Upper lobe of left lung (tissue), 4 donors: Measurements from ENCODE around the gene CACUL1.

Source experiments
- CTCF ChIP-seq, 6 experiments: fragments of 450-650 bp in 4 of 6; fragments of 200-600 bp in 2 of 6; sonication (generic) in 2 of 6; IDR thresholded peaks; one replicate each; pipeline ENCODE4 v1.5.1; 2016 to 2019; ENCODE audit warnings: antibody characterized with exemption in 6 of 6
- EP300 ChIP-seq, 4 donors: sonication (generic); formaldehyde crosslinking; IDR thresholded peaks; one replicate each; pipeline ENCODE4 v1.5.1; 2017; ENCODE audit warnings: antibody characterized with exemption in 4 of 4, control low read depth in 2 of 4
- POLR2A ChIP-seq, 4 donors: fragments of 450-650 bp; IDR thresholded peaks; one replicate each; pipeline ENCODE4 v1.5.1; 2016 to 2017; ENCODE audit warnings: antibody characterized with exemption in 4 of 4, mild to moderate bottlenecking in 2 of 4

- no peak for TF ChIP-seq CTCF (IDR thresholded peaks at IDR 0.05)
- no peak for TF ChIP-seq POLR2A (IDR thresholded peaks at IDR 0.05)
- no peak for TF ChIP-seq EP300 (IDR thresholded peaks at IDR 0.05)
Measured at GRCh38 chr10:118753331-118754228, 1.2 kb downstream of the CACUL1 start.
